ENCODE results near the gene PSKH1.

The PSKH1 gene

DNA sequence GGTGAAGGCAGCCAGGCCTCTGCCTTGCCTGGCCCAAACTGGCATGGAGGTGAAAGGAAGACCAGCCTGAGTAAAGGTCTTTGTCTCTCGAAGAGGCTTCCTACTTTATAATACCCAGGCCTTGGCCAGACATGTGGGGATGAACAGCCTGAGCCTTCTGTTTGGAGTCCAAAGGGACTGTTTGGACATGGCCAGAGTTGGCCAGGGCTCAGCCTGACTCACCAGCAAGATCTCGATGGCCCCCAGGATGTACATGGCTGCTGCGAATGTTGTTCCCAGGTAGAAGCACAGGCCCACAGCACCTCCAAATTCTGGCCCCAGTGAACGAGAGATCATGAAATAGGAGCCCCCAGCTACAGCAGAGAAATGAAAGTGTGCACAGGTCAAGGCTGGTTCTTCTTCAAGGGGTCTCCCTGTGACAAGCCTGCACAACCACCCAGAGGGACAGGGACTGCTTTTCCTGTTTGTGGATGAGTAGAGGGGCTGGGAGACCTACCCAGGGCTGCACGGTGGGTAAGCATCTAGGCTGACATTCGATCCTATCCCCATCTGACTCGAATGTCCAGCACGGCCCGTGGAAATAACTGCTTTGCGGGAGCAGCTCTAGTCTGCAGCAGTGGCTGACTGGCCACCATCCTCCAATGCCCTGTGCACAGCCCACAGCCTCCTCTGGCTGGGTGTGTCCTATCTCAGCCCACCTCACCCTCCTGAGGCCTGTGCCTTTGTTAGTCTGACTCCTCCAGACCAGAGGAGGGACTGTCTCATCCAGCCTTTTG, 61.6 kb downstream of the PSKH1 start:
- Histone ChIP-seq H3K4me1 (ENCODE audit: insufficient read depth, low read length) (no peaks in the 10 kb centered on the region), H3K9me3 (ENCODE audit: control insufficient read depth, insufficient read depth, low read length) (no peaks in the 10 kb centered on the region), H3K36me3 (ENCODE audit: insufficient read depth, low read length) (peaks cover 26% of the 10 kb centered on the region), H3K9ac (ENCODE audit: low read depth, low read length) (no peak overlapping the region)

DNA sequence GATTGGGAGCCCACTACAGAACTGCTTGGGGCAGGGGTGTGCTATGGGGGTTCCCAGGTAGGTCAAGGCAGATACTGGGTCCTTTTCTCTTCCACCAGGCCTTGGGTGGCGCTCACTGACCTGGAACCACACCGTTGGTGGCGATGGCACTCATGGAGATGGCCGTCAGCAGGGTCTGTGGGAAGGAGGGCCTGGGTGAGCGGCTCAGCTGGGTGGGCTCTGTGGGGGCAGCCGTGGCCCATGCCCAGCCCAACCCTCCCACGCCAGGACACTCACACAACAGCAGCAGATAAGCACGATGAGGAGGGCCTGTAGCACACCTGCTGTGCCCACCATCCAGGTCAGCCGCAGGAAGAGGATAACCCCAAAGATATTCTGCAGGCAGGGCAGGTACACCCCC, 64.6 kb downstream of the PSKH1 start:
- Histone ChIP-seq H3K9me3 (ENCODE audit: control insufficient read depth, insufficient read depth, low read length) (no peaks in the 10 kb centered on the region), H3K36me3 (ENCODE audit: insufficient read depth, low read length) (peaks cover 34% of the 10 kb centered on the region), H3K4me1 (ENCODE audit: insufficient read depth, low read length) (no peaks in the 10 kb centered on the region), H3K9ac (ENCODE audit: low read depth, low read length) (no peak overlapping the region)

GRCh38 chr16:67959536-67960329, 66.7 kb downstream of the PSKH1 start:
- Histone ChIP-seq H3K36me3 (ENCODE audit: insufficient read depth, low read length) (peaks cover 33% of the 10 kb centered on the region), H3K9me3 (ENCODE audit: control insufficient read depth, insufficient read depth, low read length) (no peaks in the 10 kb centered on the region), H3K4me1 (ENCODE audit: insufficient read depth, low read length) (peaks cover 7% of the 10 kb centered on the region; the same call in 1 of the 2 replicates), H3K9ac (ENCODE audit: low read depth, low read length) (no peak overlapping the region)

DNA sequence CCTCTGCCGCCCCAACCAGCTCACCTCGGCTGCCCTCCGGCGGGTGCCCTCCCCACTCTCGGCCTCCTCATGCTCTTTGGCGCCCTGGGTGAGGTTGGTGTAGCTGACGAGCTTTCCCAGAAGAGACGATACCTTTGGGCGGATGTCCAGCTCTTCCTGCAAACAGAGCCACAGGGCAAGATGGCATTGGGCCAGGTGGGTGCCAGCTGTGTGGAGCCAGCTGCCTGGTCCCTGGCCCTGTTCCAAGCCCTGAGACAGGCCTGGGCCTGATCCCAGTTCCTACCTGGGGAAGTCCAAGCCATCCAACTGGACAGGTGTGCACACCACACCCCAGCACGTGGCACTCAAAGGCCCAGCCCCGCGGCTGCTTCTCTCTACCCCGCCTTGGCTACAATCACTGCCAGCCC, 68.5 kb downstream of the PSKH1 start:
- peaks cover 40% of the 10 kb centered on the region for H3K36me3 ChIP-seq (ENCODE audit: insufficient read depth, low read length)
- peaks cover 25% of the 10 kb centered on the region for H3K4me1 ChIP-seq (ENCODE audit: insufficient read depth, low read length)
- no peak overlapping the region for H3K9ac ChIP-seq (ENCODE audit: low read depth, low read length)
- H3K9me3 ChIP-seq (ENCODE audit: control insufficient read depth, insufficient read depth, low read length) = no peaks in the 10 kb centered on the region

GRCh38 chr16:67962135-67962534, 69.1 kb downstream of the PSKH1 start:
- Histone ChIP-seq H3K9ac (ENCODE audit: low read depth, low read length) (no peak overlapping the region), H3K4me1 (ENCODE audit: insufficient read depth, low read length) (peaks cover 30% of the 10 kb centered on the region), H3K36me3 (ENCODE audit: insufficient read depth, low read length) (peaks cover 40% of the 10 kb centered on the region)

DNA sequence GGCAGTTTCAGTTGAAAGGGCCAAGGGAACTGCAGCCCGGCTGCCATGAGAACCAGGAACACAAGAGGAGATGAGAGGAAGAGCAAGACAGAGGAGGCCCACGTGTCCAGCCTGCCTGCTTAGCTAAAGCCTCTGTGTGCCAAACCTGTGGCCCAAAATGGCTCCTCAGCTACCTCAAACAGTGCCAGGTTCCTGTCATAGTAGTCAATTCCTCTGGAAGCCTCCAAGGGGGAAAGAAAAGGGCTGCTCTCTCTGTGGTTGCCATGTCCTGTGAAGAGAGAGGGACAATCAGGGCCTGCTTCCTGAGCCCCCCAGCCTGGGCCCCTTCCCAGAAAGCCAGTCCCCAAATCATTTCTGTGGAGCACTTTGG, 70.2 kb downstream of the PSKH1 start:
- Histone ChIP-seq H3K9me3 (ENCODE audit: control insufficient read depth, insufficient read depth, low read length) (no peaks in the 10 kb centered on the region), H3K4me1 (ENCODE audit: insufficient read depth, low read length) (peaks cover 31% of the 10 kb centered on the region), H3K36me3 (ENCODE audit: insufficient read depth, low read length) (peaks cover 36% of the 10 kb centered on the region), H3K9ac (ENCODE audit: low read depth, low read length) (peak overlapping the region; percentile 39; the same call in 1 of the 2 replicates)

More at GRCh38 chr16:67962135-67962534, 69.1 kb downstream of the PSKH1 start:
- no peaks in the 10 kb centered on the region for H3K9me3 ChIP-seq (ENCODE audit: control insufficient read depth, insufficient read depth, low read length)

DNA sequence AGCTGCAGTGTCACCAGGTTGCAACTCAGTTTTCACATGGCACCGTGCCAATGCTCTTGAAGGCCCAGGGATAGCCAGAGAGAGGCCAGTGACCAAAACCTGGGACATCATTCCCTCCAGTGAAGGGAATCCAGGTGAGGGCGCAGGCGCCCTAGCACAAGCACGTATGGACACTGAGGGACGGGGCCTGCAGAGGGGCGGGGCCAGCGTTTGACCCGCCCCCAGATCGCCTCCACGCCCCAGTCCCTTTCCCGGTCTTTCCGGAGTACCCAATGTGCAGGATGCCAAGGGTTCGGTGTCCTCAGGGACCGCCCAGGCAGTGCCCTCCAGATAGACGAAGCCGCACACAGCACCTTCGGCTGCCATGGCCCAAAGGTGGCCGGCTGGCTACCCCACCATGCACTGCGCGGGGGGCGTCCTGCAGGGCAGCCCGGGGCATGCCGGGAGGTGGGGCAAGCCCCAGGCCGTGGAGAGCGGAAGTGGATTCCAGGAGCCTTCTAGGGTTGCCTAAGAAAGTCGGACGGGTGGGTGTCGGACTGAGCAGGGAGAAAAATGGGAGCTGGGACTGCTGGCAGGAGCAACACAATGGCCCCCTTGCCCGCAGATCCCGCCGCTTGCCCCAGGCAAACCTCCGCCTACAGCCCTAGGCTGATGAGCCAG, 70.7 kb downstream of the PSKH1 start:
- H3K9me3 ChIP-seq (ENCODE audit: control insufficient read depth, insufficient read depth, low read length) = no peaks in the 10 kb centered on the region
- peaks cover 31% of the 10 kb centered on the region for H3K4me1 ChIP-seq (ENCODE audit: insufficient read depth, low read length)
- peak overlapping the region; percentile 39; the same call in 1 of the 2 replicates for H3K9ac ChIP-seq (ENCODE audit: low read depth, low read length)
- H3K36me3 ChIP-seq (ENCODE audit: insufficient read depth, low read length) = peaks cover 33% of the 10 kb centered on the region

GRCh38 chr16:67964477-67965131, 71.5 kb downstream of the PSKH1 start:
- peaks cover 31% of the 10 kb centered on the region for H3K4me1 ChIP-seq (ENCODE audit: insufficient read depth, low read length)

GRCh38 chr16:67965668-67966548, 72.9 kb downstream of the PSKH1 start:
- Histone ChIP-seq H3K9ac (ENCODE audit: low read depth, low read length) (peak overlapping the region; percentile 76; the same call in 1 of the 2 replicates), H3K9me3 (ENCODE audit: control insufficient read depth, insufficient read depth, low read length) (no peaks in the 10 kb centered on the region), H3K4me1 (ENCODE audit: insufficient read depth, low read length) (peaks cover 31% of the 10 kb centered on the region), H3K36me3 (ENCODE audit: insufficient read depth, low read length) (peaks cover 29% of the 10 kb centered on the region)

More at GRCh38 chr16:67964477-67965131, 71.5 kb downstream of the PSKH1 start:
- no peak overlapping the region; the same call in 1 of the 2 replicates for H3K9ac ChIP-seq (ENCODE audit: low read depth, low read length)
- H3K9me3 ChIP-seq (ENCODE audit: control insufficient read depth, insufficient read depth, low read length) = no peaks in the 10 kb centered on the region
- H3K36me3 ChIP-seq (ENCODE audit: insufficient read depth, low read length) = peaks cover 33% of the 10 kb centered on the region

DNA sequence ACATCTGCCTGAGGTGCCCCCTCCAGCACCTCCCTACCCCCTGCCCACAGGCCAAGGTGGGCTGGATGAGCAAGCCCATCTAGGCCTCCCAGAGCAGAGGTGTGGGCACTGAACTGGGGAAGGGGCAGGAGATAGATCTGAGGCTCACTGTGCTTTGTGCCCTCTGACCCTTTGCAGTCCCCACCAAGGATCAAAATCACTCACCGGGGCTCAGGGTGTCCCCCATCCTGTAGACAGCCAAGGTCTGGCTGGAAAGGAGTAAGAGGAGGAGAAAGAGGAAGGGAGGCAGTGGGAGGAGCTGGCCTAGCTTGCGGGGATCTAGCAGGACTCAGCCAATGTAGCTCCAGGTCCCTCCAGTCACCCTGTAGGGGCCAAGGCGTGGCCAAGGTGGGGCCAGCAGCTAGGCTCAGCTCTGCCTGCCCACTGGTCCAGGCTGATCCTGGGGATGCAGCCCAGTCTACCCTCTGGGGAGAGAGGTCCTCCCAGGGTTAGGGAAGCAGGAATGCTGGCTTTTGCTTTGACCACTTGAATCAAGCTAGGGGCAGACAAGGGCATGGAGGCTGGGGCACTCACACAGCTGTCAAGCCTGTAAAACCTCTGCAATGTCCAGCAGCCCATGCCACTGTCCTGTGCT, 73.6 kb downstream of the PSKH1 start:
- Histone ChIP-seq H3K9ac (ENCODE audit: low read depth, low read length) (peak overlapping the region; percentile 76; the same call in 1 of the 2 replicates), H3K36me3 (ENCODE audit: insufficient read depth, low read length) (peaks cover 24% of the 10 kb centered on the region), H3K9me3 (ENCODE audit: control insufficient read depth, insufficient read depth, low read length) (no peaks in the 10 kb centered on the region), H3K4me1 (ENCODE audit: insufficient read depth, low read length) (peaks cover 31% of the 10 kb centered on the region)

DNA sequence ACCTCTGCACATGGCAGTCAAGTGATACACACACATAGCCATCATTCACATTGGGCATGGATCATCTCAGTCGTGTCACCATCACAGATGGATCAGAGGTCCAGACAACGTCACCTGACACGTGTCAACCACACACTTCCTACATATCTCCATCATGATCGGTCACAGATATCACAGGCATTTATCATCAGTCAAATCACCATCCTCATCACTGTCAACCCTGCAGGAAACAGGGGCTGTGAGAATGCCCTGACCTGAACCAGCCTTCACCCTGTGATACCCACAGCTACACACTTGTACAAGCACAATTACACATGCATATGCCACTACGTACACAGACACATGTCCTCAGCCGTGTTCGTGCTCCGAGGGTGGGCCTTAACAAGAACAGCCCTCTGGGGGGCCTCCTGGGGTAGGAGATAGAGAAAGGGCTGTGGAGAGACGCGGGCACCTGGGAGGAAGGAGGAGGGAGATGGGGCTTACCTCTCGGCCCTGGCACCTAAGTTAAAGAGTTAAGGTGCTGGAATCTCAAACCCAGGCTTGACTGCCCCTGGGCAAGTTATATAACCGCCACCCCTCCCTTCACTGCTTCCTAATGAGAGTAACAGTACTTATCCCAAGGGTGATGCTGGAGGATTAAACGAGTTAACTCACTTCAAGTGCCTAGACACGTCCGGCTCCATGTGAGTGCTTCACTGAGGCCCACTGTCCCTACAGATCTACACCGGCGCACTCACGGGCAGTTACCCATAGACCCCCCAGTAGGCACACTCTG, 74.3 kb downstream of the PSKH1 start:
- H3K9me3 ChIP-seq (ENCODE audit: control insufficient read depth, insufficient read depth, low read length) = no peaks in the 10 kb centered on the region
- peak overlapping the region; percentile 76 for H3K9ac ChIP-seq (ENCODE audit: low read depth, low read length)
- H3K36me3 ChIP-seq (ENCODE audit: insufficient read depth, low read length) = peaks cover 21% of the 10 kb centered on the region
- peaks cover 31% of the 10 kb centered on the region for H3K4me1 ChIP-seq (ENCODE audit: insufficient read depth, low read length)

- Histone ChIP-seq H3K4me1 (ENCODE audit: insufficient read depth, low read length) (peaks cover 31% of the 10 kb centered on the region), H3K9me3 (ENCODE audit: control insufficient read depth, insufficient read depth, low read length) (no peaks in the 10 kb centered on the region), H3K9ac (ENCODE audit: low read depth, low read length) (peak overlapping the region; percentile 76), H3K36me3 (ENCODE audit: insufficient read depth, low read length) (peaks cover 15% of the 10 kb centered on the region)
These were observed 74.9 kb downstream of the PSKH1 start for GRCh38 chr16:67967958-67968399.

Data from ES-I3 (cell line).